ENCODE results near the gene CAMK4.

Gene CAMK4

DNA sequence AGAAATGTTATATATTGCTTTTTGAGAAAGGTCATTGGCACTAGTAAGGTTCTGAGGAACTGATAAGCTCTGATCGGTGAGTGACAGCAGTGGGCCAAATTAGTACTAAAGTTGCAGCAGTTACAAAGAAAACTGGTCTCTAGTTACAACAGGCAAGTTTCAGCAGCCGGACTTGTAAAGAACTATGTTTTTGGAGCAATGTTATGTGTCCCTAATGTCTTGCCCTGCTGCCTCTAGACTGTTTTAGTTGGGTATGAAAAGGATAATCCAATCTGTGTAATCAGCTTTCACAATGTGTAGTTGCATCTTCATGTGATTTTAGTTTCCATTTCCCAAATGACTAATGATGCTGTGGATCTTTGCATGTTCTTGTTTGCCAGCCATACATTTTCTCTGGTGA, 113.5 kb downstream of the CAMK4 start:
- H3K27ac ChIP-seq (ENCODE audit: low read length) = peak overlapping the region; percentile 50
- H2AFZ ChIP-seq (ENCODE audit: low read depth, low read length) = no peak overlapping the region
- peaks cover 19% of the 10 kb centered on the region for H3K4me1 ChIP-seq (ENCODE audit: low read length)
- H3K9ac ChIP-seq (ENCODE audit: low read length) = no peak overlapping the region
- H3K36me3 ChIP-seq (replicated peaks; ENCODE audit: low read depth, low read length) = no peaks in the 10 kb centered on the region
- peak overlapping the region; percentile 26 for H3K4me2 ChIP-seq (ENCODE audit: low read length)
- no peaks in the 10 kb centered on the region for H3K9me3 ChIP-seq (ENCODE audit: insufficient read depth, low read length)
- H3K4me3 ChIP-seq (ENCODE audit: low read length) = peak overlapping the region; percentile 2; the same call in 1 of the 2 replicates
- peaks cover 99% of the 10 kb centered on the region for H3K79me2 ChIP-seq (ENCODE audit: low read length)
- TF ChIP-seq, protein P1, sequence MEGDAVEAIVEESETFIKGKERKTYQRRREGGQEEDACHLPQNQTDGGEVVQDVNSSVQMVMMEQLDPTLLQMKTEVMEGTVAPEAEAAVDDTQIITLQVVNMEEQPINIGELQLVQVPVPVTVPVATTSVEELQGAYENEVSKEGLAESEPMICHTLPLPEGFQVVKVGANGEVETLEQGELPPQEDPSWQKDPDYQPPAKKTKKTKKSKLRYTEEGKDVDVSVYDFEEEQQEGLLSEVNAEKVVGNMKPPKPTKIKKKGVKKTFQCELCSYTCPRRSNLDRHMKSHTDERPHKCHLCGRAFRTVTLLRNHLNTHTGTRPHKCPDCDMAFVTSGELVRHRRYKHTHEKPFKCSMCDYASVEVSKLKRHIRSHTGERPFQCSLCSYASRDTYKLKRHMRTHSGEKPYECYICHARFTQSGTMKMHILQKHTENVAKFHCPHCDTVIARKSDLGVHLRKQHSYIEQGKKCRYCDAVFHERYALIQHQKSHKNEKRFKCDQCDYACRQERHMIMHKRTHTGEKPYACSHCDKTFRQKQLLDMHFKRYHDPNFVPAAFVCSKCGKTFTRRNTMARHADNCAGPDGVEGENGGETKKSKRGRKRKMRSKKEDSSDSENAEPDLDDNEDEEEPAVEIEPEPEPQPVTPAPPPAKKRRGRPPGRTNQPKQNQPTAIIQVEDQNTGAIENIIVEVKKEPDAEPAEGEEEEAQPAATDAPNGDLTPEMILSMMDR (IDR thresholded peaks at IDR 0.05; ENCODE audit: low read depth, low read length) = no peak
- no peak for TF ChIP-seq EZH2phosphoT487 (IDR thresholded peaks at IDR 0.05; ENCODE audit: low read depth)
- H3K27me3 ChIP-seq (ENCODE audit: low read depth, low read length) = no peaks in the 10 kb centered on the region
- H4K20me1 ChIP-seq (ENCODE audit: insufficient read depth, low read length) = peaks cover 80% of the 10 kb centered on the region

- Histone ChIP-seq H3K27me3 (ENCODE audit: low read depth, low read length) (no peaks in the 10 kb centered on the region), H4K20me1 (ENCODE audit: insufficient read depth, low read length) (peaks cover 42% of the 10 kb centered on the region), H3K4me3 (ENCODE audit: low read length) (no peak overlapping the region)
Observed at GRCh38 chr5:111345731-111346130, 121.5 kb downstream of the CAMK4 start.

DNA sequence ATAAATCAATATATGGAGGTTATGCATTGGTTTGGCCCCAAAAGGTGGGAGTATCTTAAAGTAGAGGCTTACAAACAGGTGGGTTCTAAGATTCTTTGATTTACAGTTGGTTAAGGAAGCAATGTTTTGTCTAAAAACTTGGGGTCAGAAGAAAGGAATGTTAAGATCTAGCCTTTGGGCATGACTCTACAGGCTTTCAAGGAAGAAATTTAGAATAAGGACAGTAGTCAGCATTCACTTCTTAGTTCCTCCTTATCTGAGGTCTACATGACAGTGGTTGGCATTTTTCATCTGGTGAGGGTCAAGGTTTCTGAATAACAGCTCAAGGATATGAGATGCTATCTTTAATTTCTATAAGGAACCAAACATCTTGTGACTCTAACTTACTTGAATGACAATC, 122.8 kb downstream of the CAMK4 start:
- Histone ChIP-seq H3K4me3 (ENCODE audit: low read length) (no peak overlapping the region), H2AFZ (ENCODE audit: low read depth, low read length) (no peak overlapping the region), H3K4me2 (ENCODE audit: low read length) (no peak overlapping the region), H4K20me1 (ENCODE audit: insufficient read depth, low read length) (peaks cover 30% of the 10 kb centered on the region), H3K4me1 (ENCODE audit: low read length) (no peaks in the 10 kb centered on the region), H3K9ac (ENCODE audit: low read length) (no peak overlapping the region), H3K36me3 (replicated peaks; ENCODE audit: low read depth, low read length) (peaks cover 32% of the 10 kb centered on the region), H3K9me3 (ENCODE audit: insufficient read depth, low read length) (no peaks in the 10 kb centered on the region), H3K27me3 (ENCODE audit: low read depth, low read length) (no peaks in the 10 kb centered on the region), H3K79me2 (ENCODE audit: low read length) (peaks cover 39% of the 10 kb centered on the region), H3K27ac (ENCODE audit: low read length) (no peak overlapping the region)
- TF ChIP-seq, protein P1 (IDR thresholded peaks at IDR 0.05; ENCODE audit: low read depth, low read length) = no peak
- TF ChIP-seq EZH2phosphoT487 (IDR thresholded peaks at IDR 0.05; ENCODE audit: low read depth) = no peak

More at GRCh38 chr5:111345731-111346130, 121.5 kb downstream of the CAMK4 start:
- TF ChIP-seq, protein P1 (IDR thresholded peaks at IDR 0.05; ENCODE audit: low read depth, low read length) = no peak
- TF ChIP-seq EZH2phosphoT487 (IDR thresholded peaks at IDR 0.05; ENCODE audit: low read depth) = no peak
- H3K9me3 ChIP-seq (ENCODE audit: insufficient read depth, low read length) = no peaks in the 10 kb centered on the region
- H3K4me2 ChIP-seq (ENCODE audit: low read length) = no peak overlapping the region
- peaks cover 48% of the 10 kb centered on the region for H3K79me2 ChIP-seq (ENCODE audit: low read length)
- H3K9ac ChIP-seq (ENCODE audit: low read length) = no peak overlapping the region
- no peak overlapping the region for H2AFZ ChIP-seq (ENCODE audit: low read depth, low read length)
- H3K36me3 ChIP-seq (replicated peaks; ENCODE audit: low read depth, low read length) = peaks cover 32% of the 10 kb centered on the region
- no peak overlapping the region for H3K27ac ChIP-seq (ENCODE audit: low read length)
- no peaks in the 10 kb centered on the region for H3K4me1 ChIP-seq (ENCODE audit: low read length)

GRCh38 chr5:111348661-111349329, 124.6 kb downstream of the CAMK4 start:
- Histone ChIP-seq H3K27ac (ENCODE audit: low read length) (no peak overlapping the region), H3K4me1 (ENCODE audit: low read length) (no peaks in the 10 kb centered on the region), H3K36me3 (replicated peaks; ENCODE audit: low read depth, low read length) (peaks cover 32% of the 10 kb centered on the region), H4K20me1 (ENCODE audit: insufficient read depth, low read length) (peaks cover 18% of the 10 kb centered on the region; the same call in 1 of the 2 replicates), H2AFZ (ENCODE audit: low read depth, low read length) (no peak overlapping the region), H3K79me2 (ENCODE audit: low read length) (peaks cover 23% of the 10 kb centered on the region), H3K27me3 (ENCODE audit: low read depth, low read length) (no peaks in the 10 kb centered on the region), H3K9me3 (ENCODE audit: insufficient read depth, low read length) (no peaks in the 10 kb centered on the region), H3K4me3 (ENCODE audit: low read length) (no peak overlapping the region), H3K4me2 (ENCODE audit: low read length) (no peak overlapping the region), H3K9ac (ENCODE audit: low read length) (no peak overlapping the region)
- TF ChIP-seq, protein P1 (IDR thresholded peaks at IDR 0.05; ENCODE audit: low read depth, low read length) = no peak
- no peak for TF ChIP-seq EZH2phosphoT487 (IDR thresholded peaks at IDR 0.05; ENCODE audit: low read depth)

Measured in OCI-LY3 (cell line).